CD4-positive, alpha-beta T cell (primary cell): ENCODE measurements around the gene FN1. TPM values are rescaled to one million over a fixed set of nuclear protein-coding genes. Genes with fewer than 3 reads are reported as not detected.

Source experiments
- ATAC-seq: fragments of 200-7000 bp; cut with Tn5 transposase; one replicate; pipeline ENCODE4 v1.10.0; 2022; ENCODE audit warnings: mild to moderate bottlenecking; ENCODE audit not compliant: poor library complexity
- CTCF ChIA-PET: fragments of 350-600 bp; sonication (Branson Sonifier 250); formaldehyde crosslinking; loops from one replicate; lab custom pipeline; 2021; ENCODE audit warnings: antibody characterized with exemption, inconsistent platforms; lab: Charles Lee
- POLR2A ChIA-PET: fragments of 350-600 bp; sonication (Branson Sonifier 250); formaldehyde crosslinking; loops from one replicate; lab custom pipeline; 2021; ENCODE audit warnings: antibody characterized with exemption, inconsistent platforms; lab: Charles Lee
- DNase-seq, 14 experiments: peaks; one replicate each; pipeline ENCODE4 v3.0.0-alpha.2; 2013 to 2020; ENCODE audit warnings: mixed read lengths in 2 of 14
- H3K27ac ChIP-seq, 2 donors: one replicate each; pipeline versions ENCODE4 v1.5.1 to v1.7.0; 2013; ENCODE audit warnings: low read length in 2 of 2, low read depth in 1 of 2, mild to moderate bottlenecking in 1 of 2
- H3K27me3 ChIP-seq, 2 experiments: 1 replicate in 1 of 2; 2 replicates in 1 of 2; pipeline versions ENCODE4 v1.6.1 to v1.7.0; 2013; ENCODE audit warnings: low read length in 2 of 2, control low read depth in 1 of 2, mild to moderate bottlenecking in 1 of 2, moderate library complexity in 1 of 2; ENCODE audit not compliant: insufficient read depth in 2 of 2, control insufficient read depth in 1 of 2
- H3K36me3 ChIP-seq: one replicate; pipeline ENCODE4 v1.6.1; 2013; ENCODE audit warnings: low read length, control low read depth; ENCODE audit not compliant: insufficient read depth
- H3K4me1 ChIP-seq: one replicate; pipeline ENCODE4 v1.6.1; 2013; ENCODE audit warnings: low read length, control low read depth; ENCODE audit not compliant: insufficient read depth
- H3K4me3 ChIP-seq: one replicate; pipeline ENCODE4 v1.5.1; 2013; ENCODE audit warnings: mild to moderate bottlenecking, low read length, moderate library complexity
- H3K9me3 ChIP-seq, 2 experiments: 1 replicate in 1 of 2; 2 replicates in 1 of 2; pipeline versions ENCODE4 v1.6.1 to v1.7.0; 2013; ENCODE audit warnings: low read length in 2 of 2, mild to moderate bottlenecking in 2 of 2, control low read depth in 1 of 2, moderate library complexity in 1 of 2; ENCODE audit not compliant: control insufficient read depth in 1 of 2, insufficient read depth in 1 of 2
- H3K27ac Mint-ChIP-seq: one replicate; pipeline ENCODE4 v1.8.0; 2020; ENCODE audit warnings: mixed read lengths
- H3K27me3 Mint-ChIP-seq: one replicate; pipeline ENCODE4 v1.8.0; 2021; ENCODE audit warnings: mixed read lengths
- H3K36me3 Mint-ChIP-seq: one replicate; pipeline ENCODE4 v1.8.0; 2021; ENCODE audit warnings: low read depth, mixed read lengths
- H3K4me1 Mint-ChIP-seq: one replicate; pipeline ENCODE4 v1.8.0; 2021; ENCODE audit warnings: low read depth, mixed read lengths
- H3K4me3 Mint-ChIP-seq: one replicate; pipeline ENCODE4 v1.8.0; 2020; ENCODE audit warnings: mild to moderate bottlenecking, mixed read lengths
- H3K9me3 Mint-ChIP-seq: one replicate; pipeline ENCODE4 v1.8.0; 2020; ENCODE audit warnings: mixed read lengths
- CTCF ChIP-seq: fragments of 200-600 bp; IDR thresholded peaks from one replicate; pipeline ENCODE4 v1.8.0; 2022; ENCODE audit warnings: antibody characterized with exemption, mild to moderate bottlenecking
- intact Hi-C, 2 experiments: fragments of 100-400 bp; cut with DNase I in 1 of 2; cut with micrococcal nuclease in 1 of 2; formaldehyde crosslinking; loops; one replicate each; pipeline versions ENCODE4 v1.15.1 to v1.9.0; 2023 to 2025; cut with DNase I, micrococcal nuclease
- total RNA-seq, 174 experiments: library from RNA in 2 of 174; stranded (reverse) in 2 of 174; gene quantifications; one replicate each; pipeline ENCODE4 v1.2.3 and lab custom pipeline; 2021 to 2026

FN1 gene
- total RNA-seq, 2 experiments from 2014 or later: 0.41 to 0.61 TPM

- H3K27ac Mint-ChIP-seq: no peak overlapping the region
- CTCF ChIA-PET: interaction anchor here (0.5 to 1.2 kb wide), 3 partner anchors 12 to 1212 kb away, joined by 3 to 4 read pairs (median 3); no protein-coding TSS in a partner anchor
- no peak for ATAC-seq
- no peak overlapping the region for H3K27ac ChIP-seq
- H3K4me1 Mint-ChIP-seq: no peaks in the 10 kb centered on the region
- POLR2A ChIA-PET: no interaction called here
- H3K9me3 ChIP-seq: no peaks in the 10 kb centered on the region
- no peaks in the 10 kb centered on the region for H3K4me1 ChIP-seq
- peak in 4 of 14 experiments; percentile 4 to 51 (median 28) for DNase-seq
- no peaks in the 10 kb centered on the region for H3K27me3 ChIP-seq
- no peaks in the 10 kb centered on the region for H3K9me3 Mint-ChIP-seq
- no peaks in the 10 kb centered on the region for H3K36me3 ChIP-seq
- TF ChIP-seq CTCF: peak; percentile 84
- peaks cover 10% of the 10 kb centered on the region for H3K27me3 Mint-ChIP-seq
- no peaks in the 10 kb centered on the region for H3K36me3 Mint-ChIP-seq
- intact Hi-C loops: loop anchor here (1.0 to 5.0 kb wide), 4 partner anchors 374 to 478 kb away; no protein-coding TSS in a partner anchor
- H3K4me3 Mint-ChIP-seq: no peak overlapping the region
- no peak overlapping the region for H3K4me3 ChIP-seq
Observed at GRCh38 chr2:215454519-215455246, 18.8 kb upstream of the FN1 start.

DNA sequence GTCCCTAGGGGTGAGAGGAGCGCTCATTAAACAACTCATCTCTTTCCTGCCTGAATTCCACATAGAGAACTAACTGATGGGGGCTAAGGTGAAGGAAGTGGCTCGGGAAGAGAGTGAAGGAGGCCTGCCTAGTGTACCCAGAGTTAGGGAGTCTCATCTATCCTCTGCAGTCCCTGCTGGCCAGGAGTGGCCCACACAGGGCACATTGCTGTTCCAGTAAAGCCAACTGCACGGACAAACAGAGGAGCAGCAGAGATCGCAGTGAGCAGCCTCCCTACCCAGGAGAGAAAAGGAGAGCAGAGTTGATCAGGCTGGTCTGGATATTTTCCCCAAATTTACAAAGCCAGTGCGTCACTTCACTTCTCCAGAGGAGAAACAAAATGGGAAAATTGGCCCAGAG lies 16.9 kb upstream of the FN1 start:
- no peaks in the 10 kb centered on the region for H3K9me3 ChIP-seq
- Mint-ChIP-seq H3K4me1 (no peaks in the 10 kb centered on the region), H3K36me3 (no peaks in the 10 kb centered on the region), H3K9me3 (no peaks in the 10 kb centered on the region), H3K4me3 (no peak overlapping the region), H3K27ac (no peak overlapping the region), H3K27me3 (peaks cover 22% of the 10 kb centered on the region)
- ChIA-PET POLR2A (no interaction called here), CTCF (no interaction called here)
- no peak overlapping the region for H3K27ac ChIP-seq
- H3K4me1 ChIP-seq: no peaks in the 10 kb centered on the region
- H3K4me3 ChIP-seq: no peak overlapping the region
- ATAC-seq (no peak), DNase-seq (no peak)
- TF ChIP-seq CTCF: no peak
- intact Hi-C loops: loop anchor here in 1 of 2 experiments (5.0 kb wide), 1 partner anchor 480 kb away; no protein-coding TSS in a partner anchor
- H3K27me3 ChIP-seq: no peaks in the 10 kb centered on the region
- no peaks in the 10 kb centered on the region for H3K36me3 ChIP-seq

DNA sequence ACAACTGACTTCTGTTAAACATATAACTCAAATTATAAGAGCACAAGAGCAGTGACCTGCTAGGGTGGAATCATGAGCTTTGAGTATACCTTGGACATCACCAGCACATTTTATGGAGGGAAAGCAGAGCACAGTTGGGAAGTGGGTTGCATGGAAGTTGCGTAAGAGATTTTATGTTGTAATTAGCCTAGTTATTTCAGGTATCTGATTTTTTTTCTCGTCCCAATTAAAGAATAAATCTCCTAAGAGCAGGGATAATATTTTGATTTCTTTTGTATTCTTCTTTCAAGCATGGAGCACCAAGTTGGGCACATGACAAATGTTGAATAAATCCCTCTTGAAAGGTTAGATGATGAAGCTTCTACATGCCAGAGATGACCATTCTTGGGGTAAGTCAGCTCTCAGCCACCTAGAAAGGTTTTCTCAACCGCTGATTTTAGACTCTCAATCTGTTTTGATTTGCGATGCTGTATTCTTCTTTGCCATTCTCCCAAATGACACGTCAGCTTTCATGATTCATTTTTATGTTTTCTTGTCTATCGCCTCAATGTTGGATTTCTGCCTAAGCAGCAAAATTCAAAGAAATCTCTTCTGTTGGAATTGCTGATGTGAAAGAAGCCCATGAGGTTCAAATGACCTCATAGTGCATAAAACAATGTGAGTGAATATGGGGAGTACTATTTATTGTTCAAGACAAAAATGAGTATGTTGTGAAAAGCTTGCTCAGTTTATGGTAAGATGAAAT lies 15.3 kb upstream of the FN1 start:
- H3K27ac ChIP-seq: no peak overlapping the region
- no peaks in the 10 kb centered on the region for H3K27me3 ChIP-seq
- Mint-ChIP-seq H3K4me1 (no peaks in the 10 kb centered on the region), H3K27me3 (peaks cover 32% of the 10 kb centered on the region), H3K27ac (no peak overlapping the region), H3K9me3 (no peaks in the 10 kb centered on the region), H3K4me3 (no peak overlapping the region), H3K36me3 (no peaks in the 10 kb centered on the region)
- no peak overlapping the region for H3K4me3 ChIP-seq
- DNase-seq: no peak
- CTCF ChIA-PET: no interaction called here
- no peaks in the 10 kb centered on the region for H3K36me3 ChIP-seq
- TF ChIP-seq CTCF: no peak
- H3K9me3 ChIP-seq: no peaks in the 10 kb centered on the region
- intact Hi-C loops: loop anchor here in 1 of 2 experiments (5.0 kb wide), 1 partner anchor 481 kb away; no protein-coding TSS in a partner anchor
- POLR2A ChIA-PET: interaction anchor here (0.6 kb wide), 1 partner anchor 503 kb away, joined by 3 read pairs; no protein-coding TSS in a partner anchor
- H3K4me1 ChIP-seq: no peaks in the 10 kb centered on the region
- no peak for ATAC-seq
